Fibroblast of skin of right biceps (primary cell): ENCODE results near the gene CD7.
A peak's percentile ranks its signal among the peaks of the same experiment; 100 is the strongest.

Experiments
- DNase-seq: peaks from one replicate; pipeline ENCODE4 v3.0.0-alpha.2; 2013

The CD7 gene

DNA sequence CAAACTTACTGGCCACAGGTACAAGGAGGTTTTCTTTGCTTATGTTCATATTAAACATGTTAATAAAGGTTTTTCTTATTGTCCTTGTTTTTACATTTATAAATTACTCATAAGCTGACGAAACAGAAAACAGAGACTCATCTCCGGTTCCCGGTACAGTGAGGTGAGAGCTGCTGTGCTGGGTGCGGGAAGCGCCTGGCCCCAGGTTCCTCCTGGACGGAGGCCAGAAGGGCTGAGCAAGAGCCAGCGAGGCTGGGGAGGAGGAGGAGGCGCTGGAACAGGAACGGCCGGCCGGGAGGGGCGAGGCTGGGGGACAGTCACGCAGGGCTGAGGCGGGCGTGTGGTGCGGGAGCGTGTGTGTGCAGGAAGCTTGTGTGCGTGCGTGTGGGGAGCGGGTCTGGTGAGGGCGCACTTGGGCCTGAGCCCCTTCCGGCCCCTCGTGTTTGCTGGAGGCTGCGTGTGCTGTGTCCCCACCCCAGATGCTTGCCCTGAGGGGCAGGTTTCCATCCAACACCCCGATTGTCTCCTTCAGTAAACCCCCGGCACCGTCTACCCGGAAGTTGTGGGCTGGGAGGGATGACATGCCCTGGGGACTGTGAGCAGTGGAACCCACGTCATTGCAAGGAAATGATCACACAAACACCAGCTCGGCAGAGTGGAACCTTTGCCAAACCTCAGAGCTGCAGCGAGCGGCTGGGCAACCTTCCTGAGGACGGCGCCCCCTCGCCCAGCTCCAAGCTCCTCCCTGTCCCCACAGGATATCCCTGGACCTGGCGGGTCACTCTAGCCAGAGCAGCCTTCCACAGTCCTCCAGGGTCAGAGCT lies 19.5 kb downstream of the CD7 start:
- DNase-seq = peak; percentile 92

DNA sequence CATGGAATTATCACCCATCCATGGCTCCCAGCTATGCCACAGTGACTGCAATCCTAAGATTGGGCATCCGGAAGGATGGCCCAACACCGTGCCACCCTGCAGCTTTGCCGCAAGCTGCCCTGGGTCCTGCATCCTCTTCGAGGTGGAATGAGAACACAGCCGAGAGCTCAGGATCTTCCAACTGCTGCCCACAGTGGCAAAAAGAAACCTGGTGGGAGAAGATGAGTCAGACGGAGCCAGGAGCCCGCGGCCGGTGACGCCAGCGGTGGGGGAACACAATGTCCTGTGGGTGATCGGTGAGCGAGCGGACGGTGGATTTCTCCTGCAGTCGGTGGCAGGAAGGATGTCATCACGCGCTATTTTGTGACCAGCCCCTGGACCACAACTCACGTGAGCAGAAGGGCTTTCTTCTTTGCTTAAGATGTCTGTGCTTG lies 20.1 kb downstream of the CD7 start:
- peak; percentile 48 for DNase-seq

- DNase-seq = no peak
Observed at GRCh38 chr17:82296511-82297279, 20.7 kb downstream of the CD7 start.

DNA sequence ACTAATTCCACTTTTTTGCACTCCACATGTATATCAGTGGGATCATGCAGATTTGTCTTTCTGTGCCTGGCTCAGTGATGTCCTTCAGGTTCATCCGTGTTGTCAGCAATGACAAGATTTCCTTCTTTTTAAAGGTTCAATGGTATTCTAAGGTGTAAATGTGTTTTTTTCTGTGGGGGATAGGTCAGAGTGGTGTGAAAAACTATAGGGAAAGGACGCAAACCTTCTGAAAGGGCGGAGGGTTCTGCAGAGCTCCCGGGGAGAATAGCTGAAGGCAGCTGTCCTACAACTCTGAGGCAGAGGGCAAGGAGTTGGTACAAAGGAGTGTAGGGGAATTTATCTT lies 22.0 kb downstream of the CD7 start:
- DNase-seq = no peak

- no peak for DNase-seq
Observed at GRCh38 chr17:82294064-82294773, 23.2 kb downstream of the CD7 start.

DNA sequence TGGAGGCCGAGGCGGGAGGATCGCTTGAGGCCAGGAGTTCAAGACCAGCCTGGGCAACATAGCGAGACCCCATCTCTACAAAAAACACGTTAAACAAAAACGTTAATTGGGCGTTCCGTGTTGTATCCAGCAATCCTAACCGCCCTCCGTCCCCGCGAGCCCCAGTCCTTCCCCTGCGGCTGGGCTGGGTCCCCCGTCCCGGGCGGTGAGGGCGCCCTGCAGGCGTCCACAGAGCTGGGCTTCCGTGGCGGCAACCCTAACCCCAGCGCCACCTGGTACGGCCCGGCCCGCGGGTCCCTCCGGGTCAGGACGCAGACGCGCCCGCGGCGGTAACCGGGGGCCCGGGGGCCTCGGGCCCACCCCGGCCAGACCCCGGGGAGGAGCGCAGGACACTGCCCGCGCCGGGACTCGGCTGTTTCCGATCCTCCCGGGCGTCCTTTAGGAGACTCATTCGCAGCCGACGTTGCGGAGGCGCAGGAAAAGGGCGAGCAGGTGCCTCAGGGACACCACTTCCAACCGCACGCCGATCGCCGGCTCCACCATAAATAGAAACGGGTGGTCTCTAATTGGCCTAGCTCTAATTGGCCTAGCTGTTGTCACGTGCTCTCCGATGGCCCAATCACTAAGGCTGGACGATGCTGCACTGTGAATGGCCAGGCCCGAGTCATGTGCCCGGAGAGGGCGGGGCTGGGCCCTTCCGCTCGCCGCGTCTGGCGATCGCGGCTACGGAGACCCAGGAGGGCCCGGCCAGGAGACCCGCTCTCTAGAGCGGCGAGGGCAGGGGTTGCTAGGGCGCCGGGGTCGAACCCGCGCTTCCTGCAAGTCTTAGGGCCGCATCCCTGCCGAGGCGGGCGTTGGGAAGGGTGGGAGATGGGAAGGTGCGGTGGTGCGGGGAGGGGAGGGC lies 24.9 kb downstream of the CD7 start:
- DNase-seq = peak; percentile 99

- no peak for DNase-seq
Observed at GRCh38 chr17:82291582-82292250, 25.7 kb downstream of the CD7 start.

GRCh38 chr17:82287868-82288801 lies 29.3 kb downstream of the CD7 start:
- peak; percentile 28 for DNase-seq

DNA sequence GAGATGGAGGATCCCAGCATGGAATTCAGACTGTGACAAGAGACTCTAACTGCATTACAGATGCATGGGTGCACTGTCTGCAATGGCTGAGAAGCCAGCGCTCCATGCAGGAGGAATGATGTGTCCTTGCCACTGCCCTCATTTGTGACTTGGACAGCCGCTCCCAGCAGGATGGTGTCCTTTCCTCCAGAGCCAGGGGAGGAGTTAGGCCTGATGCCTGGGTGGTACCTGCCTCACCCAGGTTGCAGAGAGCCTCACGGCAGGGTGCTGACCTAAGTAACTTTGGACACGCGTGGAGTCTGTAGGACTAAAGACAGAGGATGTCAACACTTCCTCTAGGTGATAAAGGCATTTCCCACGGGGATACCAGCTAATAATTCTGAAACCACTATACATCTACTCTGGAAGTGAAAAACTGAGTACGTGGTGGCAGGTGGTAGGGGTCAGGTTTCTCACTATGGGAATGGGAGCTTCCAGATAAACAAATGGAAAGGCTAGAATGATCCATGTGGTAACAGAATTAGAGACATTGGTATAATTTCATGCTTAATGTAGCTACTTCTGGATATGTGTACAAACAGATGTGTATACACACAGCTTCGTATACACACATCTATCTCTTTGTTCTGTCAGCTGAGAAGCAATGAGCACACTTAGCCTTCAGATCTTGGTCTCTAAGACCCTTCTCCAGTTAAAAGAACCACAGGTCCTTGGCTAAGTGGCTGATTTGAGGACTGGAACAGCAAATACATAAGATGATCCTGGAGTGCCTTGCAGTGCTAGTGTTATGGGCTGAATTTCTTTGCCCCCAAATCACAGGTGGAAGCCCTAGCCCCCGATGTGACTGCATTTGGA lies 30.2 kb downstream of the CD7 start:
- no peak for DNase-seq

DNA sequence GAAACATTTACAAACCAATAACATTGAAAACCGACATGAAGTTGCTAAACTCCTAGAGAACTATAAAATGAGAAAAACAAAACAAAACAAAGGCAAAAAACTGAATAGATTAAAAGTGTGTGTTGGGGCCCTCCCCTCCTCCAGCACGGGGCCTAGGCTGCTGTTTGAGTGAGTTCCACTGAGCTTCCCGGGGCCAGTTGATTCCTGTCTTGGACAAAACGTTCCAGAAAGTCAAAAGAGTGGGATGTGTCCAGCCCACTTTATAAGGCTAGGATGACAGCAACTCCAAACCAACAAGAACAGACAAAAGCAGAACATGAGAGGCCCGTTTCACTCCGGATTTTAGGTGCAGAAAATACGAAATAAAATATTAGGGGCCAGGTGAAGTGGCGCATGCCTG lies 32.3 kb downstream of the CD7 start:
- DNase-seq = no peak

DNA sequence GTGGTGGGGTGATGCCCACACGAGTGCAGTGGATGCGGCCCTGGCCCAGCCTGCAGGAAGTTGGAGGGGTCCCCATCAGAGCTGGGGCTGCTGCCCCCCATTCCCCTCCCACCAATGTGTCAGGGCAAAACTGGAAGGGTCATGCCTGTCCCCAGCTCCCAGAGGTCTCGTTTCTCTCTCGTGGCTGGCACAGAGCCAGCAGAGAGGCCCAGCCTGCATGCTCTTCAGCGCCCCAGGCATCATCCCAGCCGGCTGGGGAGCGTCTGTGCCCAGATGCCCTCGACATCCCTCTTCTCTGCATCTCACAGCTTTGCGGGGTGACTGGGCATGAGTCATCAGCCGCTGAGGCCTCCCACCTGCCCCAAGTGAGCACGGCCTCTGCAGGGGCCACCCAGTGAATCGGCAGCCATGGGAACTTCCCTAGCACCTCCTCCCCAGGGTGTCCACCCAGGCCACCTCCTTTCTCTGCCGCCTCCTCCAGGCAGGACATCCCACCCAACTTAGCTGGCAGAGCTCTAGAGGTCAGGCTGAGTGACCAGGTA lies 34.1 kb downstream of the CD7 start:
- DNase-seq = peak; percentile 54

- DNase-seq = no peak
Observed at GRCh38 chr17:82282239-82283207, 34.9 kb downstream of the CD7 start.

GRCh38 chr17:82281502-82282238 lies 35.7 kb downstream of the CD7 start:
- DNase-seq = no peak

DNA sequence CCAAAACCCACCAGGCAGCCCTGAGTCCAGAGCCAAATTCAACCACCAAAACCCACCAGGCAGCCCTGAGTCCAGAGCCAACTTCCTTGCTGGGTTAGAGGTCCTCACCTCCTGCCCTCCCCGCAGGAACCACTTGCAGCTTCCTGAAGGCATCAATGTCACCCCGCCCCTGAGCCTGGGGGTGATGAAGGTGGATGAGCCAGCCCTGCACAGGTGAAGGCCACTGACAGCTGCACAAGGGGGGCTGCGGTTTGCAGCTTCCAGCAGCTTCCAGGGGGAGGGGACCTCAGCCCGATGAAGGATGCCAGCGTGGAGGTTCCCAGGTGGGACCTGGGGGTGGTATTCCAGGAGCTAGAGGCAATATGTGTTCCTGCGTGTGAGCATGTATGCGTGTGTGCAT lies 36.3 kb downstream of the CD7 start:
- DNase-seq = no peak

DNA sequence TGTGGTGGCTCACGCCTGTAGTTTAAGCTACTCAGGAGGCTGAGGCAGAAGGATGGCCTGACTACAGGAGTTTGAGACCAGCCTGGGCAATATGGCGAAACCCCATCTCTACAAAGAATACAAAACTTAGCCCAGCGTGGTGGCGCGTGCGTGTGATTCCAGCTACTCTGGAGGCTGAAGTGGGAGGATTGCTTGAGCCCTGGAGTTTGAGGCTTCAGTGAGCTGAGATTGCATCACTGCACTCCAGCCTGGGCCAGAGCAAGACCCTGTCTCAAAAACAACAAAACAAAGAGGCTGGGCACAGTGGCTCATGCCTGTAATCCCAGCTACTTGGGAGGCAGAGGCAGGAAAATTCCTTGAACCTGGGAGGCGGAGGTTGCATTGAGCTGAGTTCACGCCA lies 36.9 kb downstream of the CD7 start:
- DNase-seq = no peak

DNA sequence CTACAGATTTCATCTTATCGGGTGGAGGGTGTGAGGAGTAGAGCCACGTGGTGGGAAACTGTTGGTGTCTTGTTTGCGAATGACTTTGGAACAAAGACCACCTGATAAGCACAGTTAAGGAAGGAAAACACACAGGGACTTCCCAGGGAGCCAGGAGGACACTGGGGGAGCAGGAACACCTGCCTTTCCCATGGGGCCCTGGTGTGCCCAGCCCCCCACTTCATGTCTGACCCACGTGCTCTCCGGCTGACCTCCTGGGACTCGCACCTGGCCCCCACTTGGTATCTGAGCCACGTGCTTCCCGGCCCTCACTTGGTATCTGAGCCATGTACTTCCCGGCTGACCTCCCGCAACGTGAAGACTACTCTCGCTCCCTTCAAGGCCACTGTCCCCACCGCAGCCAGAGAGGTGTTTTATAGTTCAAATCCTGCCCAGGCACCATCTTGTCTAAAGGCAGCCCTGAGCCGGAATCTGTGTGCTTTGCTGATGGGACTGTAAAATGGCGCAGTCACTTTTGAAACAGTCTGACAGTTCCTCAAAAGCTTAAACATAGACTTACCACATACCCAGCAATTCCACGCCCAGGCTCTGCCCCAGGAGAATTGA lies 38.5 kb downstream of the CD7 start:
- no peak for DNase-seq

- no peak for DNase-seq
Observed at GRCh38 chr17:82278308-82278707, 39.1 kb downstream of the CD7 start.
